GM21447 (cell line): ENCODE results near the gene ZMAT2.
A peak's percentile ranks its signal among the peaks of the same experiment; 100 is the strongest.
"Not testable (repeated sequence)": the region's sequence is repeated elsewhere in the genome, so short reads cannot be mapped to it uniquely, and the experiment has no call there.

Source experiments
- ATAC-seq: cut with Tn5 transposase; IDR thresholded peaks from one replicate; pipeline ENCODE4 v1.9.1; 2021; ENCODE audit not compliant: unreplicated experiment

The ZMAT2 gene, protein sequence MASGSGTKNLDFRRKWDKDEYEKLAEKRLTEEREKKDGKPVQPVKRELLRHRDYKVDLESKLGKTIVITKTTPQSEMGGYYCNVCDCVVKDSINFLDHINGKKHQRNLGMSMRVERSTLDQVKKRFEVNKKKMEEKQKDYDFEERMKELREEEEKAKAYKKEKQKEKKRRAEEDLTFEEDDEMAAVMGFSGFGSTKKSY

DNA sequence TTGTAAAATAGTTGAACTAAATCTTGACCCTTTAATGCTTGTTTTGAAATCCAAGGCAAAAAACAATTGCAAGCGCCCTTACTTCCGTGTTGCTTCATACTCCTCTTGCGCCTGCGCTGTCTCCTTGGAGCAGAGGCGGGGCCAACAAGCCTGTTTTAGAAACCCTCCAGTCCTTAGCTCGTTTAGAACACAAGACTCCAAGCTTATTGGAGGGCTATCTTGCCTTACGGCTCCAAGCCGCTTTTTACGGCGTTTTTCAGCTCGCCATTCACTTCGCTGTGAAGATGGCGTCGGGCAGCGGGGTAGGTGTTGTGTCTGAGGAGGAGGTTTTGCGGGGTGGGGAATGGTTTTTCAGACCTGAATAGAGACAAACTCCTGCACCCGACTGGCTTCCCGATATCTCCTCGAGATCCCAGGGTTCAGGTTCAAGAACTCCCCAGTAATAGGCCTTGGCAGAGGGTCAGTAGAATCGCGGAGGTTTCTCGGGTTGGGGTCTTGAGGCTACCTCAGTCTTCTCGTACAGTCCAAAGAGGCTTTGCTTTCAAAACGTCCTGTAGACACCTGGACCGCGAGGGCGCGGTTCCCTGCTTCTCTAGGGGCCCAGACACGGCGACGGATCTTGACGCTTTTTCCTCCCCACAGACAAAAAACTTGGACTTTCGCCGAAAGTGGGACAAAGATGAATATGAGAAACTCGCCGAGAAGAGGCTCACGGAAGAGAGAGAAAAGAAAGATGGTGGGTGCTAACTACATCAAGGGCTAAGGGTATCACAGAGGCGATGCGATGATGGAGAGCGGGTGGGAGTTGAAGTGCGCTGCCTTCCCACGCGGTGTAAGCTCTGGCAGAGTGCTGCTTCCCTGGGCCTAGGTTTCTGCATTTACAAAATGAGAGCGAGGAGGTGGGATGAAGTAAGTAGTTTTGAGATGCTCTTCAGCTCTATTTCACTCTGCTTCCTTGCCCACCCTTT lies at the start of gene ZMAT2:
ZMAT2 (plus strand) TSS at position 271 of the 968 bp plus-strand sequence; CDS start at position 285, 14 bp downstream.
- ATAC-seq, result peak; percentile 97

- no peak for ATAC-seq
Observed at GRCh38 chr5:140658870-140659269, 41.4 kb upstream of the ZMAT2 start.

GRCh38 chr5:140660371-140660770 lies 39.9 kb upstream of the ZMAT2 start:
- ATAC-seq, result not testable (repeated sequence)

DNA sequence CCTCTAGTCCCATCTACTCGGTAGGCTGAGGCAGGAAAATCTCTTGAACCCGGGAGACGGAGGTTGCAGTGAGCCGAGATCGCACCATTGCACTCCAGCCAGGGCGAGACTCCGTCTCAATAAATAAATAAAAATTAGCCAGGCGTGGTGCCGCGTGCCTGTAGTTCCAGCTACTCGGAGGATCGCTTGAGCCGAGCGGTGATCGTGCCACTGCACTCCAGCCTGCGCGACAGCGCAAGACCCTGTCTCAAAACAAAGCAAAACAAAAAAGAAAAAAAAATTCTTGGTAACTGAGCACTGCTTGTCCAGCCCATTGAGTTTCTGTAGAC lies 36.3 kb upstream of the ZMAT2 start:
- no peak for ATAC-seq

GRCh38 chr5:140664359-140665119 lies 35.7 kb upstream of the ZMAT2 start, which contains the start of gene WDR55:
Gene WDR55 (plus strand): TSS chr5:140664904. CDS start chr5:140664913, 9 bp downstream.
- peak; percentile 93 for ATAC-seq

DNA sequence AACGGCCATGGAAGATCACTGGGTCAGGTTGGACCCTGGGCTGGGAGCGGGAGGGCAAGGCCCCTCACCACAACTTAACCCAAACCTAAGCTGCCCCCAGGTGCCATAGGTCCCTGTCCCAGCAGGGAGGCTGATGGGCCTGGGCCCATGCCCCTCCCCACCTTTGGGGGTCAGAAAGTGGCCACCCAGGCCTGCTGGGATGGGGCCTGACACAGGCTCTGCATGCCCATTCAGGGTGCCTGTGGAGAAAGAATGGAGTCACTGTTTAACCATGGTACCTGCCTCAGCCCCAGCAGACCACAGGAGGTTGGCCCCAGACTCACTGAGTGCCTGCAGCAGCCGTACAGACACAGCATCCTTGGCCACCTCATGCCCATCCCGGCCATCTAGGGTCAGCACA lies 29.2 kb upstream of the ZMAT2 start:
- ATAC-seq, result not testable (repeated sequence)

- no peak for ATAC-seq
Observed at GRCh38 chr5:140671472-140672125, 28.6 kb upstream of the ZMAT2 start.

- ATAC-seq, result no peak
Observed at GRCh38 chr5:140672455-140673186, 27.6 kb upstream of the ZMAT2 start.

DNA sequence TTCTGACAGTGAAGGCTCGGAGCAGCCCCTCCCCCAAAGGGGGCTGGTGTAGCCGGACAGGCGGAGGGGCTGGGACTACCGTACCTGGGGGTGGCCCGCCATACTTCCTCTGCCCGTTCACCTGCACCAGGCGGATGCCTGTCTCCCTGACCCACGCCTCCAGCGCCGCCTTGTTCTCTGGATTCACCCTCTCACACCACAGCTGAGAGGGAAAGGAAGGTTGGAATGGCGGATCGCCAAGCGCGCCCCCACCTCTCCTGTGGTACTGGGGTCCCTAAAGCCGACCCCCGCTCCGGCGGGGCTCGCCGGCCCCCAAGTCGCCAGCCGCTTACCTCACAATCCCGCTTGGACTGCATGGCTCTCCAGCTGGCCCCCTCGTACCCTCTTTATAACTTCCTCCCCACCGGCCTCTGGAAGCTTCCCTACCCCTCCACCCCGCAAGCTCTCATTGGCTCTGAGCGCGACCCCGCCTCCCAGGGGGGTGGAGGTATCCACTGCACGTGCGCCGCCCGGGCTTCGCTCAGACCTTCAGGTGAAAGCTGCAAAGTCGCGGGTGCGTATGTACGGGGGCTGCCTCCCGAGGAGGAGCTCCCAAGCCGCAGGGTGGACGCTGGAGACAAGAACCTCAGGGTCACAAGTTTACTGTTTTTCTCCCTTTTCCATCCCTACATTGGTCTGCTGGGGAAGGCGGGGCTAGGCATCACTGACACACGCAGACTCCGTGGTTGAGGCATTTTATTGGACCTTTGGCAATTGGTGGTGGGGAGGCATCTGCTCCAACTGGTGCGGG lies 26.9 kb upstream of the ZMAT2 start, which contains the start of gene DND1:
DND1 (minus strand) TSS at position 390 of the 790 bp plus-strand sequence; CDS start at position 356, 34 bp downstream.
- no peak for ATAC-seq

- no peak for ATAC-seq
Observed at GRCh38 chr5:140674211-140674610, 26.0 kb upstream of the ZMAT2 start.

DNA sequence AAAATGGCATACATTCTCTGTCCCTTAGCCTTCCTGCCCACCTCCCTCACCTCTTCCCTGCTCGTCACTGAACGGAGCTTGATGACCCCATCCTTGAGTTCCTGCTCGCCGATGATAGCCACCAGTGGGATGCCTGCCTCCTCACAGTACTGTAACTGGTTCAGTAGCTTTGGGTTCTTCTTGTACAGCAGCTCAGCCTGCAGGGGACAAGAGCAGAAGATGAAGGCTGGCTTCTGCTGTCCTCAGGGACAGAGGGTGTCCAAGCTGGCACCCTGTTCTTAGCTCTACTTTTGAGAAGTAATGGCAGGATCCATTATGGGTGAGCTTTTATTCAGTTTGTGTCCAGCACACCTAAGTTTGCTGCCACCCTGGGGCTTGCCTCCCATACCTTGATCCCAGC lies 25.6 kb upstream of the ZMAT2 start:
- ATAC-seq, result no peak

- peak; percentile 78 for ATAC-seq
Observed at GRCh38 chr5:140677947-140678346, 22.3 kb upstream of the ZMAT2 start.

DNA sequence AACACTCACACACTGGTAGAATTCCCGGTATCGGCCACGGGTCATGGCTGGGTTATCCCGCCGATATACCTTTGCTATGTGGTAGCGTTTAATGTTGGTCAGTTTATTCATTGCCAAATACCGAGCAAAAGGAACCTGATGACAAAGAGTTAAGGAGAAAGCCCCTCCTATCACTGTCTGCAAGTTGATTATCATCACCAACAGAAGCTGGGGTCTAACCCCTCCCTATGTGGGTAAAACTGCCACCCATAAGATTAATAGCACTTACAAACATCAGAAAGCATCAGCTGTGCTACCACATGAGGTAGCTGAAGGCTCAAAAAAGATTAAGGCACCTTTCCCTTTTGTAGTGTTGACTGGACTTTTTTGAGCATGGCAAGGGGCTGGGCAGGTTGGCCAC lies 21.3 kb upstream of the ZMAT2 start:
- no peak for ATAC-seq

GRCh38 chr5:140690376-140690932 lies 9.8 kb upstream of the ZMAT2 start:
- ATAC-seq, result no peak

DNA sequence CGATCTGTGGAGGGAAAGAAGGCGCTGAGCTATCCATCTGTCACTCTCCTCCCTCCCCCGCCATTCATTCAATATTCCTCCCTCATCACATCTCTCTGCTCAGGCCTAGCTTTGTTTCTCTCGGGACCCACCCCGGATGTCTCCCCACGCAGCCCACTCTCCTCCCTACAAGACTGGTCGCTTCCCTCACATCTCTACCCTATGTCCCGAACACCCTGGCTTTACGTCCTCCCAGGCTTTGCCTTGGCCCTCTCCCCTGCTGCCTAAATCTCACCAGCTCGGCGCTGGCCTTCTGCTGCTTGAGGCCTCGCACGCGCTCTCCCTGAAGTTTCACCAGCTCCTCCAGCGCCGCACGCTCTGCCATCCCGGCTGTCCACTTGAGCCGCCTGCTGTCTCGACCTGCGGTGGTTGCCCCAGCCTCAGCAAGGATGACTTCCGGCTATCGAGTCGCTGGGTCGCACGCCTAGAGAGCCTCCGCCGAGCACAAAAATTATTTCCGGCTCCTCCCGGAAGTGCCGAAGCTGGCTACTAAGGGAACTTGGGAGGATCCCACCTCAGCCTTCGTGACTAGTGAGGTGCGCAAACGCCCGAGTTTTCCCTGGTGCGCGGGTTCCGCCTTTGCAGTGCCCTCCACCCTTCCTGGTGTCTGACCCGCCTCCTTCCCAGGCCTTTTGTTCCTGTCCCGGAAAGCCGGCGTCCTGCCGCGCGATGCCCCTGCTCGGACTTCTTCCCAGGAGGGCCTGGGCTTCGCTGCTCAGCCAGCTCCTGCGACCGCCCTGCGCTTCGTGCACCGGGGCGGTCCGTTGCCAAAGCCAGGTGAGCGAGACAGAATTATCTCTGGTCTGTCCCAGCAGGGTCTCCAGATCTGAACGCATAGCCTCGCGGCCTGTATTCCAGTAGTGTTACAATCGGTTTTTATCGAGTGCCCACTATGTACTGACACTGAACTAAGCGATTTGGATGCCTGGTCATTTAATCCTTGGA lies 9.0 kb upstream of the ZMAT2 start, which contains the start of the genes HARS1 and HARS2:
HARS1 (minus strand) TSS at position 430 of the 984 bp plus-strand sequence; CDS start at position 364, 66 bp downstream.
HARS2 (plus strand) TSS at position 515 of the 984 bp plus-strand sequence; CDS start at position 709, 194 bp downstream.
- ATAC-seq, result peak; percentile 98

- no peak for ATAC-seq
Observed at GRCh38 chr5:140694276-140694675, 6.0 kb upstream of the ZMAT2 start.

- ATAC-seq, result no peak
Observed at GRCh38 chr5:140696891-140697492, 3.3 kb upstream of the ZMAT2 start.
